GM04504 (cell line): ENCODE data around the gene PRDX1.
A peak's percentile ranks its signal among the peaks of the same experiment; 100 is the strongest.
"Not testable (repeated sequence)": the region's sequence is repeated elsewhere in the genome, so short reads cannot be mapped to it uniquely, and the experiment has no call there.

Experiments used
- DNase-seq: peaks from one replicate; pipeline ENCODE4 v3.0.0-alpha.2; 2012; ENCODE audit warnings: low read depth

Gene PRDX1

DNA sequence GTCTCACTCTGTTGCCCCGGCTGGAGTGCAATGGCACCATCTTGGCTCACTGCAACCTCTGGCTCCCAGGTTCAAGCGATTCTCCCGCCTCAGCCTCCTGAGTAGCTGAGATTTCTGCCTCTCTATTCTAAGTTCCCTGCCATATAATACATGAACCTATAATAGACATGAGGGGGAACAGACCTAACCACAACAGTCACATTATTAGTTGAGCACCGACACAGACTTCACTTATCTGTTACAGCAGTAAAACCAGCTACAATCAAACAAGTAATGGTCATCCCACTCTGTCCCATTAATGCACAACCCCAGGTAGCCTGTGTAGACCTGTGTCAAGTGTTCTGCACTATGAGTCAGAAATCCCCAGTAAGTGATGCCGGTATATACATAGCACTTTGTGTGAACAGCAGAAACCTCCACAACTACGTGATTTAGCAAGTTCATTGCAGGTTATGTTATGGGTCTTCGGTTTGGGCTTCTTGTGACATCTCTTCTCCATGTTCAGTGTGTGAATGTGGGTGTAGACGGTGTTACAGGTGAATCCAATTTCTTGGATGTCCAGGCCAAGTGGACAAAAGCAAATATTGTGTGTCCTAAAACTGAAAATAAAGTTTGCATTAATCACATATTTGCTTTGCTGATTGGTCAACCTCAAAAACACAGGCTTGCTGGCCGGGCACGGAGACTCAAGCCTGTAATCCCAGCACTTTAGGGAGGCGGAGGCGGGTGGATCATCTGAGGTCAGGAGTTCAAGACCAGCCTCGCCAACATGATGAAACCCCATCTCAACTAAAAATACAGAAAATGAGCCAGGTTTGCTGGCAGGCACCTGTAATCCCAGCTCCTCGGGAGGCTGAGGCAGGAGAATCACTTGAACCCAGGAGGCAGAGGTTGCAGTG, 18.0 kb downstream of the PRDX1 start:
- DNase-seq = no peak

DNA sequence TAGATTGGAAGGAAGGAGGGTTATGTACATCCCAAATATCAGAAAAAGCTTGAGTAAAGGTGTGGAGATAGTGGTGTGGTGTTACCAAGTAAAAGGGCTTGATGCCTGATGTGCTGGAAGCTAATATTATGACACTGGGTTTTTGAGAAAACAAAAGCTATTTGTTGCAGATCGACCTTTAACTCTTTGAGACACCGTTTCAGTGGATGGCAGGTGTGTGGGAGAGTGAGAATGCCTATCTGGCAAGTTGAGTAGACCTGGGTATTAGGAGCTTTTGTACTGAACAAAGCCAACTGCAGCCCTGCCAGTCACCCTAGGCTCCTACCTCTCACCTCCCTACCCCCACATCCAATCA, 20.2 kb downstream of the PRDX1 start:
- DNase-seq = no peak

DNA sequence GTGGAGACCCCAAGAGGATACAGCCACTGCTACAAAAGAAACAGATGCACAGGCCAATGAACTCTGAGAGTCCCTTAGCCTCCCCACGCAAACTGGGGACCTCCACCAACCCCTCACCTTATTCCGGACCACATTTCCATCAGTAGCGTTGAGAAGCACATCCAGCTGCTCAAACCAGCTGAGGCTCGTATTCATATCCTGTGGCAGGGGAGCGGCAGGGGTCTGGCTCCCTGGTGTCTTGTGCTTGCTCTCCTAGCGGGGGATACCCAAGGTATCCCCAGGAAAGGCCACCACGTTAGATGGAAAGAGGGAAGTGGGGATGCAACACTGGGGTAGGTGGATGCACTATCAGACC, 22.3 kb downstream of the PRDX1 start:
- no peak for DNase-seq

DNA sequence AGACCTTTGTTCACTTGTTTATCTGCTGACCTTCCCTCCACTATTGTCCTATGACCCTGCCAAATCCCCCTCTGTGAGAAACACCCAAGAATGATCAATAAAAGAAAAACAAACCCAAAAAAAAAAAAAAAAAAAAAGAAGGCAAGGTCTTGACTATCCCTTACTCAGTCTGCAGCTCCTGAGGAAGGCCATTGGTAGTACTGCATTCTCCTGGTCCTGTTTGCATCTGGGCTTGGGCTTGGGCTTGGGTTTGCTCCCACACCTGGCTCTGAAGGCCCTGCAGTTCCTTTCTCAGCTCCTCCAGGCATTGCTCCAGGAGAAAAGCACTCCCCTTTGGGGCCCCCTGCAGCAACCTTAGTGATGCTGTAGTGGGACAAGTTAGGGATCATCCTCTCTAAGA, 23.4 kb downstream of the PRDX1 start:
- no peak for DNase-seq

DNA sequence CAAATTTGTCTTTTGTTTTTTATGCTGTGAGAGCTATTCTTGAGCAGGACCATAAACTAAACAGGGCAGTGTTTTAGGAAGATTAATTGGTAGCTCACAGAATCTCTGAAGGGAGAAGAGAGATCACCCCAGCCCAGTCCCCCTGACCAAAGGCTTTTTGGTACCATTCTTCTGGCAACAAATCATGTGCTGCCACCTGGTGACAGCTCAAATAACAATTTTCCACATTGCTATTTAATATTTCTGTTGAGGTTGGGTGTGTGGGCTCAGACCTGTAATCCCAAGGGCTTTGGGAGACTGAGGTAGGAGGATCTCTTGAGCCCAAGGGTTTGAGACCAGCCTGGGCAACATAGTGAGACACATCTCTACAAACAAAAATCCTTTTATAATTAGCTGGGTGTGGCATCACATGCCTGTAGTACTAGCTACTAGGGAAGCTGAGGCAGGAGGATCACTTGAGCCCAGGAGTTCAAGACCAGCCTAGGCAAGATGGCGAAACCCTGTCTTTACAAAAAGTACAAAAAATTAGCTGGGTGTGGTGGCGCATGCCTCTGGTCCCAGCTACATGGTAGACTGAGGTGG, 28.5 kb downstream of the PRDX1 start:
- no peak for DNase-seq

DNA sequence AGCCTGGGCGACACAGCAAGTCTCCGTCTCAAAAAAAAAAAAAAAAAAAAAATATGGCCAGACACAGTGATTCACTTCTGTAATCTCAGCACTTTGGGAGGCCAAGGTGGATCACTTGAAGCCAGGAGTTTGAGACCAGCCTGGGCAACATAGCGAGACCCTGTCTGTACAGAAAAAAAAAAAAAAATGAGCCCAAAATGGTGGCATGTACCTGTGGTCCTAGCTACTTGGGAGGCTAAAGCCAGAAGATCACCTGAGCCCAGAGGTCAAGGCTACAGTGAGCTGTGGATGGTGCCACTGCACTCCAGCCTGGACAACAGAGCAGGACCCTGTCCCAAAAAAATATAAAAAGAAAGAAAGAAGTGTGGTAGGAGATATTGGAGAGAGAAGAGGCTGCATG, 29.0 kb downstream of the PRDX1 start:
- DNase-seq = no peak

DNA sequence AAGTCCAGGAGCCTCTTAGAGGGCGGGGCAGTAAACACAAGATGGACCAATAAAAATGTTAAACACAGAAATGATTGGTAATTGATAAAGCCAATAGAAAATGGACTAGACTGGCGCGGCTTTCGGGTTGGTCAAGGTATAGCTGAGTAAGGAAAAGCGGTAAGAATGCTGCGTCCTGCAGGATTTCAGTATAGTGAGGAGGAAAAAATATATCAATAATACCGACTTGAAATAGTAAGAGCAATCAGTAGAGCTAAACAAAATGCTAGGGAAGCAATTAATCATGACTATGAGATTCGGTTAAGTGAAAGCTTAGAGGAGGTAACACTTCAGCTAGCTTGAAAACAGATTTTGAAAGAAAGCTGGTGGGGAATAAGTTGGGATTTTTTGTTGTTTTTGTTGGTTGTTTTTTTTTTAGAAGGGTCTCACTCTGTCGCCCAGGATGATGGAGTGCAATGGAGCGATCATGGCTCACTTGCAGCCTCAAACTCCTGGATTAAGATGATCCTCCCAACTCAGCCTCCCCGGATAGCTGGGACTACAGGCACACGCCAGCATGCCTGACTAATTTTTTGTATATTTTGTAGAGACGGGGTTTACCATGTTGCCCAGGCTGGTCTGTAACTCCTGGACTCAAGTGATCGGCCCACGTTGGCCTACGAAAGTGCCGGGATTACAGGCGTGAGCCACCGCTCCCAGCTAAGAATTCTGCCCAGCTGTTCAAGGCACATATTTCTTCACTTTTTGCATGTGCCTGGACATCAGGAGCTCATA, 30.0 kb downstream of the PRDX1 start:
- no peak for DNase-seq

DNA sequence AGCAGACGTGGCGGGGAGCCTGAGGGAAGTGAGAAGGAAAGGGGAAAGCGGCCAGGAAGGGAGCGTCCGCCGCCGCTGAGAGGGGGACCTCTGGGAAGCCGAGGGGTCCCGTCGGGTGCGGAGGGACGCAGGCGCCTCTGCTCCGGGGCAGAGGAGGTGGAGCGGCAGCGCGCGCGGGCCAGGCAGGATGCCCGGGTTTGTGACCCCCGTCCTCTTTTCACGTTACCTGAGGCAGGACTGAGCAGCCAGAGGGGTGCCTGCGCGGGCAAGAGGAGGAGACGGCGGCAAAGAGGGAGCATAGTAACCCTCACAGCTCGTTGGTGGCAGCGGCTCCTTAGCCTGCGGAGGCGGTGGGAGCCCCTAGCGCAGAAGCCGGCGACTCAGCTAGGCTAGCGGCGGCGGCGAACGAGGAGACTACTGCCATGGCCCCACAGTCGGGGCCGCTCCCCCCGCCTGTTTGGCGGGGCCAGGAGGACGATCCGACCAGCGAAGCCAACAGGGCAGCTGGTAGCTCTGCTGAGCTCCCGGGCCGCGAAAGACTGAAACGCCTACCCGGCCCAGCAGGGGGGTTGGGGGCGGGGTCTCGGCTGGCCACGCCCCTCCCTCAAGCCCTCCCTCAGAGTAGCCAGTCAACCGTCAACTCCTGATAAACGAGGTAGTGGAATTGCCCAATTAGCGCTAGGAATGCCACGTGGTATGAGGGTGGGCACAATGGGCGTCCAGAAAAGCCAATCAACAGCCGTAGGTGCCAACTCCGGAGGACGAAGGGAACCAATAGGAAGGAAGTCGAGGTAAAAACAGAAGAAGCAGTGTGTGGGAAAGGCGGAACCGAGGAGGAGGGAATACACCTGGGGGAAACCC, 30.8 kb downstream of the PRDX1 start, which contains the start of gene TESK2:
Gene TESK2 (minus strand): TSS at position 538 of the 861 bp plus-strand sequence. CDS start 33,378 bp downstream, outside the sequence.
- DNase-seq = peak; percentile 98

DNA sequence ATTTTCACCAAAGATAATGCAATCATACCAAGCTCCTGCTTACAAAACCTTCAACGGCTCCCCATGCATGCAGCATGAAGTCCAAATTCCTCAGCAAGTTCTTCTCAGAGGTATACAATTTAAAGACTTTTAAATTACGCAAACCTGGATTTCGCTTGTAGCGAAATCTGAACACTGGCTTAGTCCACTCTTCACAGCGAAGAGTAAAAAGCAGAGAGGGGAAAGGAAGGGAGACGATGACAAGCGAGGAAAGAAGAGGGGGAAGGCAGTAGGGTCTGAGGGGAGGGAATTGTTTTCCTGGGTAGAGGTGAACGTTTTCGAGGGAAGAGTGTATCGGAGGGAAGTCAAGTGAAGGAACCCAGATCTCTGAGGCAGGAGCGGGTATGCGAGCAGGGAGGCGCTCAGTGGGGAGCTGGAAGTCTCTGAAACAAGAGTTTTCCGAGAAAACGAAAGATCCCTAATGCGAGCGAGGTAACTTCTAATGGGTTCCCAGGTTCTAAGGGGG, 31.5 kb downstream of the PRDX1 start:
- DNase-seq = no peak

DNA sequence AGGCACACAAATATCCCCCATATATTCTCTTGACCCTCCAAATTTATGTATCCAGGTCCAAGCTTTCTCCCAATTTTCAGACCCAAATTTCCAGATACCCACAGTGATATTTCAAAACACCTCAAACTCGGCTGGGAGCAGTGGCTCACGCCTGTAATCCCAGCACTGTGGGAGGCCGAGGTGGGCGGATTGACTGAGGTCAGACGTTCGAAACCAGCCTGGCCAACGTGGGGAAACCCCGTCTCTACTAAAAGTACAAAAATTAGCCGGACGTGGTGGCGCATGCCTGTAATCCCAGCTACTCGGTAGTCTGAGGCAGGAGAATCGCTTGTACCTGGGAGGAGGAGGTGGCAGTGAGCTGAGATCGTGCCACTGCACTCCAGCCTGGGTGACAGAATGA, 32.3 kb downstream of the PRDX1 start:
- DNase-seq = not testable (repeated sequence)

DNA sequence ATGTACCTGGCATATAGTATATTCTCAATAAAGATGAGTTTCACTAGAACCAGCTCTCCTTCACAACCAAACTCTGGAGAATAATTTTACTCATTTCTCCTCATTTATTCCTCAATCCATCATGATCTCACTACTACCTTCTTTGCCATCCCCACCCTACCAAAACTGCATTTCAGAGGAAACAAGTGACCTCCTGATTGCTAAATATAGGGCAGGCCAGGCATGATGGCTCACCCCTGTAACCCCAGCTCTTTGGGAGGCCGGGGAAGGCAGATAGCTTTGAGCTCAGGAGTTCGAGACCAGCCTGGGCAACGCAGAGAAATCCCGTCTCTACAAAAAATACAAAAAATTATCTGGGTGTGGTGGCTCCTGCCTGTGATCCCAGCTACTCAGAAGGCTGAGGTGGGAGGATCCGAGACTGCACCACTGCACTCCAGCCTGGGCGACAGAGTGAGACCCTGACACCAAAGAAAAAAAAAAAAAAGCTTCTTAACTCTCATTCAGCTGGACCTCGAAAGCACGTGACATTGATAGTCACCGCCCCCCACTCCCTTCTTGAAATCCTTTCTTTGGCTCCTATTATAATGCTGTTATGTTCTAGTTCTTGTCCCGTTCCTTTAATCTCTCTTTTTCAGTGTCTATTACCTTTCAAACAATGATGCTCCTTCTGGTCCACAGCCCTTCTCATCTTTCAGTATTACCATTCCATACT, 32.9 kb downstream of the PRDX1 start:
- no peak for DNase-seq

DNA sequence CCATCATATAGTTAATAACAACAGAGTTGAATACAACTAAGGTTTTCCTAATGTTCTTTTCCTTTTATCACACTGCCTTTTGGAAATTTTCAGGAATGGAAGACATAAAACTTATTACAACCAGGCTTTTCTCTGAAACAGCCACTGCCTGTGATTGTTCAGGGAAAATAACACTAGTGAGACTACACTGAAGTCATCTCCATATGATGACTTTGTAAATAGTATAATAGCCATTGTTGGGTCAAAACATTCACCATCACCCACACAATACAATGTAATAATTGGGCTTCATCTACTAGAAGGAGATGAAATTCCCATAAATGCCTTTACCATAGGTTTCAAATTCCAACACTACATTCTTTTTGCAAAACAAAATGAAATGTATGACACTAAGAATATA, 35.7 kb downstream of the PRDX1 start:
- no peak for DNase-seq

DNA sequence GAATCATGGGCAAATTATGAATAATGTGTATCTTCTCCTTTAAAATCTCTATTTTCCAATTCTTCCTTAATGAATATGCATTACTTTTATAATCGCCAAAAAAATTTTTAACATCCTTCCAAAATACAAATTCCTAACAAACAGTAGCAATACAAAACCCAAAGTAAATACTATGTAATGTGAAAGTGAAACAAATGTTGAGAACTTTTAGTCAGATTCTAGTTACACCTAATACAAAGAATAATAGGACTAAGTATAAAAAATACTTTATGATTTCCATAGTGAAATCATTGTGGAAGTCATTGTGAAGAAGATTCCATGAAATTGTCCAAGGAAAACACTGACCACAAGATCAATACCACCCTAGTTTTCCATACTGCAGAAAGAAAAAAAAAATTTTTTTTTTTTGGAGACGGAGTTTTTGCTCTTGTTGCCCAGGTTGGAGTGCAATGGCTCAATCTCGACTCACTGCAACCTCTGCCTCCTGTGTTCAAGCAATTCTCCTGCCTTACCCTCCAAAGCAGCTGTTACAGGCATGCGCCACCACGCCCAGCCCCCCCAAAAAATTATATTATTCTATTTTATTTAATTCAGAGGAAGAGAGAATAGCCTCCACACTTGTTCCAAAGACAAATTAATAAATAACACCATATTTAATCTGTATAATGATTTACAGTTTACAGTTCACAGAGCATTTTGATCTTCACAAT, 42.5 kb downstream of the PRDX1 start:
- DNase-seq = no peak

DNA sequence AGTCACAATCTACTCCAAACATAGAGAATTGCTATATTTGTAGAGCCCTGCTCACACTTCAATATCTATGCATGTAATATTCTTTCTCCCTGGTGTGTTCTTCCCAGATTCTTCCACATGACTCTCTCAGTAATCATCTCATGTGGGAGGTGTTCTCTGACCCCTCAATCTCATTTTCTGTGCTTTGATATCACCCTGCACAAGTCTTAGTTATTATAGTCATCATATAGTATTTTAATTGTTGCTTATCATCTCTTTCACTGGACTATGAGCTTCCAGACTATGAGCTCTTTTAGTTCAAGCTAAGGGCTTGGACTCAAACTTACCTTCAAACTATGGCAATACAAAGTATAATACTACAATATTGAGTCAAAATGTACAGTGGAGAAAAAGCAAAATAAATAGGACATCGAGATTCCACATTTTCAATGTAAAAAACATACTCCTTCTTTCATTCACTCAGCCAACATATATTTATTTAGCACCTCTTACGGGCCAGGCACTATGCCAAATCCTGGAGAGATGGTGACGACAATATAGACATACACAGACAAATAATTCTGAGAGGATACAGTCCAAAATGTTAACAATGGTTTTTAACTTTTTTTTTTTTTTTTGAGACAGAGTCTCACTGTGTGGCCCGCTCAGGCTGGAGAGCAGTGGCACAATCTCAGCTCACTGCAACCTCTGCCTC, 43.4 kb downstream of the PRDX1 start:
- DNase-seq = no peak

DNA sequence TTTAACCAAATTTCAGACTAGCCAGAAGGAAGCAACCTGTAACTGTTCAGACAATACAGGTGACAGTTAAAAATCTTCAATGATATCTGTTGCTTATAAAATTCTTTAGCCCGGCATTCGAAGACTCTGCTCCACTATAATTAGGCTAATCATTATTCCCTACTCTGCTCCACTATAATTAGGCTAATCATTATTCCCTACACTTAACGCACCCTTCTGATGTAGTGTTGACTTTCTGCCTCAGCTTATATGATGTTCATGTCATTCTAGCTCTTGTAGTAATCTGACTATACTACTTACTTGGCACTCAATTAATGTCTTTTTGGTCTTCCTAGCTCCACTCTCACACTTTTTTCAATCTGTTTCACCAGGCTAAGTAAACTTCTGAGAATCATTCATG, 44.0 kb downstream of the PRDX1 start:
- no peak for DNase-seq

DNA sequence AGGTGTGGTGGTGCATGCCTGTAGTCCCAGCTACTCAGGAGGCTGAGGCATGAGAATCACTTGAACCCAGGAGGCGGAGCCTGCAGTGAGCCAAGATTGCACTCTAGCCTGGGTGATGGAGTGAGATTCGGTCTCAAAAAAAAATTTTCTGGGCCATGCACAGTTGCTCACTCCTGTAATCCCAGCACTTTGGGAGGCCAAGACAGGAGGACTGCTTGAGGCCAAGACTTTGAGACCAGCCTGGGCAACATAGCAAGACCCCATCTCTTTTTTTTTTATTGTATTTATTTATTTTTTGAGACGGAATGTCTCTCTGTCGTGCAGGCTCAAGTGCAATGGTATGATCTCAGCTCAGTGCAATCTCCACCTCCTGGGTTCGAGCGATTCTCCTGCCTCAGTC, 47.5 kb downstream of the PRDX1 start:
- DNase-seq = not testable (repeated sequence)

DNA sequence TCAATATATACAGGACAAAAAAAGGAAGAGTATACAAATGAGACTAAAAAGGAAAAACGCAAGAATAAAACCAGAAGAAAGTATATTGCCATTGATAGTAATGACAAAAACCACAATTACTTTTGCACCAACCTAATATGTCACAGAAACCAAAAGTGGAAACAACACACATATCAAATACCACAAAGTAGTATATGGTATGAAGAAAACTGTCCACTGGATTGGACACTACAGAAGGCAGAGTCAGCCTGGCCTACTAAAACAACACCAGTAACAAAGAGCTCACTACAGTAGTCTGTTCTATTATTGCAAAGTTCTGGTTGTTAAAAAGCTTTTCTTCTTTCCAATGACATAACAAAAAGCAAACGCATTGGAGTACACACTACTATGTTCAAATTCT, 48.4 kb downstream of the PRDX1 start:
- no peak for DNase-seq

DNA sequence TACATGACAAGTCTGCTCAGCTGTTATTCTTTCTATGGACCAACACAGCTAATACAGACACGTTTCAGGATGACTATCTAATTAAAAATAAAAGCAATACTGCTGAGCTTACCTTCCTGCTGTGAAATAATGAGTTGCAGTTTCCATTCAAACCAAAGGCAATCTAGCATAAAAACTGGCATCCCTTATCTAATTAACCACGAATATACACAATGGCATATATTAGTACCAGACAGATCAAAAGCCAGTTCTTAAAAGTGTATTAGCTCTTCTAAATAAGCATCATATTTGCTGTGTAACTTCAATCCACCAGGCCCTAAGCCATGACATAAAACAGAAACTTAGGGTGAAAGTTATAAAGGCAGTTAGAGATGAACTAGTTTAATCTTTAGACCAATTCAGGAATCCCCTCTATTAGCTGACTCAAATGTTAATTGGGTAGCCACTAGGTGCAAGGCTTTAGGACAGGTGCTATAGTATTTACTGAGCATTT, 51.3 kb downstream of the PRDX1 start:
- DNase-seq = no peak

DNA sequence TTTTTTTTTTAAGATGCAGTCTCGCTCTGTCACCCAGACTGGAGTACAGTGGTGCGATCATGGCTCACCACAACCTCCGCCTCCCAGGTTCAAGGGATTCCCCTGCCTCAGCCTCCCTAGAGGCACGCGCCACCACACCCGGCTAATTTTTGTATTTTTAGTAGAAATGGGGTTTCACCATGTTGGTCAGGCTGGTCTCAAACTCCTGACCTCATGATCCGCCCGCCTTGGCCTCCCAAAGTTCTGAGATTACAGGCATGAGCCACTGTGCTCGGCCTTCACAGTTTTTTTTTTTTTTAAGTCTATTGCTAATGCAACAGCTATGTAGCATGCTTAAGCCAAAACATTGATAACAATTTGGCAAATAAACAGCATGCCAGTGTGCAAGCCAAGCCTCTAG, 54.3 kb downstream of the PRDX1 start:
- not testable (repeated sequence) for DNase-seq

DNA sequence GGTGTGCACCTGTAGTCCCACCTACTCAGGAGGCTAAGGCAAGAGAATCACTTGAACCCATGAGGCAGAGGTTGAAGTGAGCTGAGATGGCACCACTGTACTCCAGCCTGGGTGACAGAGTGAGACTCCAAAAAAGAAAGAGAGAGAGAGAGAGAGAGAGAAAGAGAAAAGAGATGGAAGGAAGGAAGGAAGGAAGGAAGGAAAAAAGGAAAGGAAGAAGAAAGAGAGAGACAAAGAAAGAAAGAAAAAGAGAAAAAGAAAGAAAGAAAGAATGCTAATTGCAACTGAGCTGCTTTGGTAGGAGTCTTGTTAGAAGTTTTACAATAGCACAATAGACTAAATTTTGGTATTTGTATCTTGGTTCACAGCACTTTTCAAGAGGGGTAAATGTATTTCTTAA, 56.4 kb downstream of the PRDX1 start:
- no peak for DNase-seq
